Vagina (tissue), 2 donors: Measurements from ENCODE around the gene ZNF23.

Experiments
- POLR2A ChIP-seq, 2 donors: fragments of 450-650 bp; IDR thresholded peaks; one replicate each; pipeline ENCODE4 v1.6.1; 2017; ENCODE audit warnings: antibody characterized with exemption in 2 of 2, mild to moderate bottlenecking in 2 of 2, moderate library complexity in 2 of 2
- POLR2AphosphoS5 ChIP-seq, 2 donors: sonication (generic); formaldehyde crosslinking; IDR thresholded peaks; one replicate each; pipeline ENCODE4 v1.9.0; 2017; ENCODE audit warnings: antibody characterized with exemption in 2 of 2, mild to moderate bottlenecking in 2 of 2, low read depth in 1 of 2; ENCODE audit not compliant: insufficient read depth in 1 of 2
- TF ChIP-seq, protein P1 (sequence below), 3 experiments: fragments of 450-650 bp in 2 of 3; fragments of 200-600 bp in 1 of 3; sonication (generic) in 1 of 3; IDR thresholded peaks; one replicate each; pipeline ENCODE4 v1.5.1; 2017 to 2019; ENCODE audit warnings: antibody characterized with exemption in 3 of 3, mild to moderate bottlenecking in 2 of 3, moderate library complexity in 2 of 3

DNA sequence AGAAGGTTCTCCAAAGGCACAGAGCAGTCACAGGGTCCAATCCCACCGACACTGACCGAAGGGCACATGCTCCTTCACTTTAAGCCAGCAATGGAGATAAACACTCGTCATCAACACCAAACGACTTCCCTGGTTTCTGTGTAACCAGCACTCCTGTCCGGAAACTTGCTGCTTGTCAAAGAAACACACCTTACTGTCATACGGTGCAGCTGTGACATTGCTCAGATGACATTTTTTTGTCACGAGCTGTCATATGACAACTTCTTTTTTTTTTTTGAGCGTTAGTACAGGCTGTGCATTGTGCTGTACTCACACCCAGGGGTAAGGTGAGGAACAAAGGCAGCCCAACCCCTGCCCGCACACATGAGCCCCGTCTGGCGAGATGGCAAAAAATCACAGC lies 59.4 kb downstream of the ZNF23 start:
- no peak for TF ChIP-seq POLR2A (IDR thresholded peaks at IDR 0.05)
- TF ChIP-seq, protein P1, sequence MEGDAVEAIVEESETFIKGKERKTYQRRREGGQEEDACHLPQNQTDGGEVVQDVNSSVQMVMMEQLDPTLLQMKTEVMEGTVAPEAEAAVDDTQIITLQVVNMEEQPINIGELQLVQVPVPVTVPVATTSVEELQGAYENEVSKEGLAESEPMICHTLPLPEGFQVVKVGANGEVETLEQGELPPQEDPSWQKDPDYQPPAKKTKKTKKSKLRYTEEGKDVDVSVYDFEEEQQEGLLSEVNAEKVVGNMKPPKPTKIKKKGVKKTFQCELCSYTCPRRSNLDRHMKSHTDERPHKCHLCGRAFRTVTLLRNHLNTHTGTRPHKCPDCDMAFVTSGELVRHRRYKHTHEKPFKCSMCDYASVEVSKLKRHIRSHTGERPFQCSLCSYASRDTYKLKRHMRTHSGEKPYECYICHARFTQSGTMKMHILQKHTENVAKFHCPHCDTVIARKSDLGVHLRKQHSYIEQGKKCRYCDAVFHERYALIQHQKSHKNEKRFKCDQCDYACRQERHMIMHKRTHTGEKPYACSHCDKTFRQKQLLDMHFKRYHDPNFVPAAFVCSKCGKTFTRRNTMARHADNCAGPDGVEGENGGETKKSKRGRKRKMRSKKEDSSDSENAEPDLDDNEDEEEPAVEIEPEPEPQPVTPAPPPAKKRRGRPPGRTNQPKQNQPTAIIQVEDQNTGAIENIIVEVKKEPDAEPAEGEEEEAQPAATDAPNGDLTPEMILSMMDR (IDR thresholded peaks at IDR 0.05) = no peak
- TF ChIP-seq POLR2AphosphoS5 (IDR thresholded peaks at IDR 0.05; ENCODE audit: insufficient read depth in 1 of 2, low read depth in 1 of 2) = no peak
